Left cardiac atrium (tissue), 4 donors: Measurements from ENCODE around the gene CD200R1L. TPM values are rescaled to one million over a fixed set of nuclear protein-coding genes. Genes with fewer than 3 reads are reported as not detected.

Experiments used
- ATAC-seq, 2 donors: fragments of 200-7000 bp; cut with Tn5 transposase; one replicate each; pipeline ENCODE4 v1.9.1; 2020; ENCODE audit warnings: mild to moderate bottlenecking in 2 of 2, moderate library complexity in 2 of 2
- DNase-seq: peaks from one replicate; pipeline ENCODE4 v3.0.0-alpha.2; 2020
- intact Hi-C, 2 donors: fragments of 100-400 bp; cut with DNase I; formaldehyde crosslinking; loops; one replicate each; pipeline versions ENCODE4 v1.14.1 to v1.15.1; 2022 to 2023
- total RNA-seq, 2 donors: library from RNA; stranded (reverse); fragmentation: NEBNext Ultra II Directional; extraction: Animal tissue kit (Norgen Biotek cat#: 25700); gene quantifications; one replicate each; pipeline ENCODE4 v1.2.1, GENCODE V29; 2021
- donor health status: DM: no; HTN: yes; CAD: no.
- donor health status: DM: no; HTN: yes; CAD: no; lungs with severe emphysema.
- donor health status: DM: yes; HTN: yes; CAD: no.
- donor health status: Dilated cardiomyopathy.

The CD200R1L gene
- total RNA-seq, 2 donors from 2014 or later = not detected

GRCh38 chr3:112774293-112774926 is 72.3 kb downstream of the CD200R1L start:
- intact Hi-C loops = no loop called here
- DNase-seq = no peak
- peak in 1 of 2 donors; percentile 11 for ATAC-seq

GRCh38 chr3:112773864-112774263 is 72.8 kb downstream of the CD200R1L start:
- intact Hi-C loops = no loop called here
- ATAC-seq (peak in 1 of 2 donors; percentile 9), DNase-seq (no peak)

DNA sequence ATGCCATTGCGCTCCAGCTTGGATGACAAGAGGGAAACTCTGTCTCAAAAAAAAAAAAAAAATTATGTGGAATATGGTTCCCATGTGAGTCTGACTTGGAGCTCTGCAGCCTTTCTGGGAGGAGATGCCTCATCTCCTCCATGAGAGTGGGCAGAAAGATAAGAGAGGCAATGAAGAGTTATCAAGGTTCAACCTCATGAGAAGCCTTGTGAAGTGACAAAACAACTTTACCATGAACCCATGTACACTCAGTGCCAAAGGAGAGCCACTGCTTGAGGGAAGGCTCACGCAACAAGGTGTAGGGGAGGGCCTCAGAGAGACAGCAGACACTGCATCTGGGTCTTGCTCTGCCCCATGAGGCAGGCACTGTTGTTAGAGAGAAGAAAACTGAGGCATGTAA is 75.7 kb downstream of the CD200R1L start:
- ATAC-seq (no peak), DNase-seq (no peak)
- intact Hi-C loops = no loop called here

- ATAC-seq (peak in 1 of 2 donors; percentile 37), DNase-seq (peak; percentile 77)
- intact Hi-C loops = no loop called here
Observed at GRCh38 chr3:112770032-112770626, 76.5 kb downstream of the CD200R1L start.

- DNase-seq (no peak), ATAC-seq (no peak)
- intact Hi-C loops = no loop called here
Observed at GRCh38 chr3:112769286-112769978, 77.2 kb downstream of the CD200R1L start.

GRCh38 chr3:112767777-112768176 is 78.9 kb downstream of the CD200R1L start:
- ATAC-seq (no peak), DNase-seq (no peak)
- intact Hi-C loops = no loop called here

- intact Hi-C loops = no loop called here
- peak in 1 of 2 donors; percentile 70 for ATAC-seq
Observed at GRCh38 chr3:112767177-112767576, 79.5 kb downstream of the CD200R1L start.

More at GRCh38 chr3:112767177-112767576, 79.5 kb downstream of the CD200R1L start:
- no peak for DNase-seq

Other genes starting within 250 kb of the CD200R1L start
- 100 to 1,000 TPM; 233 to 278 TPM for gene CCDC80, start 205.7 kb downstream of the CD200R1L start, total RNA-seq
- gene CD200R1, start 128.2 kb upstream of the CD200R1L start, total RNA-seq = 1 to 10 TPM; 1.1 to 2.9 TPM
- gene GTPBP8, start 144.1 kb upstream of the CD200R1L start, total RNA-seq = 10 to 100 TPM; 14.3 to 15.9 TPM